Progenitor cell of endocrine pancreas (in vitro differentiated cells): ENCODE measurements around the gene TMEM120B. TPM values are rescaled to one million over a fixed set of nuclear protein-coding genes. Genes with fewer than 3 reads are reported as not detected.

Source experiments
- DNase-seq: peaks from one replicate; pipeline ENCODE4 v3.0.0; 2021; ENCODE audit warnings: low spot score; ENCODE audit not compliant: unreplicated experiment
- H3K27ac Mint-ChIP-seq: 2 replicates; pipeline ENCODE4 v1.8.0; 2021; ENCODE audit warnings: mild to moderate bottlenecking, moderate library complexity, mixed read lengths
- H3K27me3 Mint-ChIP-seq: 2 replicates; pipeline ENCODE4 v1.8.0; 2021; ENCODE audit warnings: mixed read lengths
- H3K36me3 Mint-ChIP-seq: 2 replicates; pipeline ENCODE4 v1.8.0; 2022; ENCODE audit warnings: mixed read lengths; ENCODE audit not compliant: insufficient read depth
- H3K4me1 Mint-ChIP-seq: 2 replicates; pipeline ENCODE4 v1.8.0; 2021; ENCODE audit warnings: low read depth, mixed read lengths
- H3K4me3 Mint-ChIP-seq: 2 replicates; pipeline ENCODE4 v1.8.0; 2021; ENCODE audit warnings: low read depth, mild to moderate bottlenecking, moderate library complexity, mixed read lengths
- H3K9me3 Mint-ChIP-seq: 2 replicates; pipeline ENCODE4 v1.8.0; 2021; ENCODE audit warnings: low read depth, mixed read lengths
- total RNA-seq: library from RNA; stranded (reverse); gene quantifications from 2 replicates; pipeline ENCODE4 v1.2.1, GENCODE V29; 2021
- TF ChIP-seq, protein P1 (sequence below): fragments of 200-600 bp; sonication (generic); IDR thresholded peaks from one replicate; pipeline ENCODE4 v1.5.0; 2021; ENCODE audit warnings: antibody characterized with exemption, mild to moderate bottlenecking; ENCODE audit not compliant: unreplicated experiment

TMEM120B gene
- total RNA-seq, 1 donor from 2014 or later, result 16.1 TPM

DNA sequence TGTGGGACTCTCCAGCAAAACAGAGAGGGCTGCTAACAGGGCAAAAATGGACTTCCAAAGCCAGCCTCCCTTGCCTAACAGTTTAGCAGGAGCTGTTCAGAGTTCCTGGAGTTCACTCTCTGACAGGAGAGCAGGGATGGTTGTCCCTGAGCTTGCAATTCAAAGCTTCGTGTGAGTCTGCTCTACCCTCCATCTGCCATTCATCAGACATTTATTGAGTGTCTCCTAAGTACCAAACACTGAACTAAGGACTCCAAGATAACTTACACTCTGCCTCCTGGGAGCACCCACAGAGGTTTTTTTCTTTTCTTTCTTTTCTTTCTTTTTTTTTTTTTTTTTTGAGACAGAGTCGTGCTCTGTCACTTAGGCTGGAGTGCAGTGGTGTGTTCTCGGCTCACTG is 52.3 kb downstream of the TMEM120B start:
- Mint-ChIP-seq H3K36me3 (peaks cover 3% of the 10 kb centered on the region), H3K9me3 (no peaks in the 10 kb centered on the region), H3K27ac (no peak overlapping the region), H3K4me3 (no peak overlapping the region), H3K27me3 (no peaks in the 10 kb centered on the region), H3K4me1 (peaks cover 3% of the 10 kb centered on the region)
- TF ChIP-seq, protein P1, sequence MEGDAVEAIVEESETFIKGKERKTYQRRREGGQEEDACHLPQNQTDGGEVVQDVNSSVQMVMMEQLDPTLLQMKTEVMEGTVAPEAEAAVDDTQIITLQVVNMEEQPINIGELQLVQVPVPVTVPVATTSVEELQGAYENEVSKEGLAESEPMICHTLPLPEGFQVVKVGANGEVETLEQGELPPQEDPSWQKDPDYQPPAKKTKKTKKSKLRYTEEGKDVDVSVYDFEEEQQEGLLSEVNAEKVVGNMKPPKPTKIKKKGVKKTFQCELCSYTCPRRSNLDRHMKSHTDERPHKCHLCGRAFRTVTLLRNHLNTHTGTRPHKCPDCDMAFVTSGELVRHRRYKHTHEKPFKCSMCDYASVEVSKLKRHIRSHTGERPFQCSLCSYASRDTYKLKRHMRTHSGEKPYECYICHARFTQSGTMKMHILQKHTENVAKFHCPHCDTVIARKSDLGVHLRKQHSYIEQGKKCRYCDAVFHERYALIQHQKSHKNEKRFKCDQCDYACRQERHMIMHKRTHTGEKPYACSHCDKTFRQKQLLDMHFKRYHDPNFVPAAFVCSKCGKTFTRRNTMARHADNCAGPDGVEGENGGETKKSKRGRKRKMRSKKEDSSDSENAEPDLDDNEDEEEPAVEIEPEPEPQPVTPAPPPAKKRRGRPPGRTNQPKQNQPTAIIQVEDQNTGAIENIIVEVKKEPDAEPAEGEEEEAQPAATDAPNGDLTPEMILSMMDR, result no peak
- no peak for DNase-seq

DNA sequence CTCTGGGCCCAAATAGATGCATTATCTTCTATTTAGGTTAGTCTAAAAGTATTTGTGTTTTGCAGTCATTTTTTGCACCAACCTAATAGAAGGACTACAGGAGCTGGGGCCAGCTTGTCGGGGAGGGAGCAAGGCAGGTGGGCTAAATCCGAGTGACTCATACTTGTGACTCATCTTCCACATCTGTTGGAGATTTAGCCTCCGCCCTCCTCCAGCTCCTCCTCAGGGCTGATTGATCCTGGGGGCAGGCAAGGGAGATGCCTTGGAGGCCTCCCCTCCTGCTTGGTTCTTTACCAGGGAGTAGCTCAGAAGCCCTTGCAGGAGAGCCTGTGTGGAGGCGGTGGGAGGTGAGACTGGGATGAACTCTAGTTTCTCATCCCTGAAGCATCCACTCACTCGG is 53.0 kb downstream of the TMEM120B start:
- Mint-ChIP-seq H3K27me3 (no peaks in the 10 kb centered on the region), H3K4me1 (peaks cover 4% of the 10 kb centered on the region), H3K27ac (no peak overlapping the region), H3K36me3 (peaks cover 3% of the 10 kb centered on the region), H3K4me3 (no peak overlapping the region), H3K9me3 (no peaks in the 10 kb centered on the region)
- no peak for DNase-seq
- TF ChIP-seq, protein P1, result no peak

DNA sequence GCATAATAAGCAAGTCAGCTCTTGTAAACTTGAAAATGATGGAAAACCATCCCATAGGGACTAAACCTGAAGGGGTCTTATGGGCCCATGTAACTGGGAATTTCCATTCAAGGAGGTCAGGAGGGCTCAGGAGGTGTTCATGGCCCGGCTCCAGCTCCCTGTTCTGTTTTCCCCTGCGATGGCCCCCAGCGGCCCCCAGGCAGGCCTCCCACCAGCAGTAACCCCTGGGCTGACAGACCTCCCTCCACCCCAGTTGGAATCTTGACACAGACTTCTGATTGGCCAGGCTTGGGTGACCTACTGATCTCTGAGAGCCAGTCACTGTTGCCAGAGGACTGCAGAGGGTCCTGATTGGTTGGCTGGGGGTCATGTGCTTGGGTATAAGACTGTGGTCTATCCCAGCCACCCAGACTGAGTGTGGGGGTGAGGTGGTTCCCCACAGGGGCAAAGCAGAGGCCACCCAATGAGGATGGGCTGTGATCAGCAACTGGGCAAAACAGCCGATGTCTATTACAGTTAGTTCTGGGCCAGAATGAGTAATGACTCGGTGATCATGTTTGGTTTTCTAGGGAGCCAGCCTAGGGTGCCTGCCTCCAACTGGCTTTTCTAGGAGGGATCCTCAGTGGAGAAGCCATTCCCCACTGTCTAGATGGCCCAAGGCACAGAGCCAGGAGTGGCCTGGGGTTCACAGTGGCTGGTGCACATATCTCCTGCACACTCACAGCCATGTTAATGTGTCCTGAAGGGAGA is 53.9 kb downstream of the TMEM120B start:
- H3K9me3 Mint-ChIP-seq, result no peaks in the 10 kb centered on the region
- TF ChIP-seq, protein P1, result no peak
- H3K36me3 Mint-ChIP-seq, result peaks cover 3% of the 10 kb centered on the region
- H3K4me1 Mint-ChIP-seq, result peaks cover 4% of the 10 kb centered on the region
- no peak overlapping the region for H3K4me3 Mint-ChIP-seq
- H3K27ac Mint-ChIP-seq, result no peak overlapping the region
- no peak for DNase-seq
- H3K27me3 Mint-ChIP-seq, result no peaks in the 10 kb centered on the region

DNA sequence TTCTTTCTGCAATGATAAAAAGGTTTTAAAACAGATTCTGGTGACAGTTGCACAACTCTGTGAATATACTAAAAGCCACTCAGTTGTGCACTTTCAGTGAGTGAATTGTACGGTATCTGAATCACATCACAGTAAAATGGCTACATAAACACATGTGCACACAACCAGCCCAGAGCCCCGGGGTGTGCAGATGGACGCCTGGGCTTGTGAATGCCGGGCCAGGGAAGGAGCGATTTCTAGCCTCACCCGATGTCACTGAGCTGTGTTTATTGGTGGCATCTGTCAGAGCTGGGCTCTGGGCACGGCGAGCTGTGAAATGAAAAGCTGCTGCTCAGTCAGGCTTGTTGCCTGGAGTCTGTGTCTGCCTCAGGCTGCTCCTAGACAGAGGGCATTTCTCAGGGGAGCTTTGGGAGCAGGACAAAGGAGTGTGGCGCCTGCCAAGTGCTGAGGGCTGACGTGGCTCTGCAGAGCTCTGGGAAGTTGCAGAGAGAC is 55.0 kb downstream of the TMEM120B start:
- Mint-ChIP-seq H3K36me3 (no peaks in the 10 kb centered on the region), H3K4me1 (peaks cover 1% of the 10 kb centered on the region), H3K4me3 (no peak overlapping the region), H3K27me3 (no peaks in the 10 kb centered on the region), H3K27ac (no peak overlapping the region), H3K9me3 (no peaks in the 10 kb centered on the region)
- TF ChIP-seq, protein P1, result no peak
- no peak for DNase-seq

DNA sequence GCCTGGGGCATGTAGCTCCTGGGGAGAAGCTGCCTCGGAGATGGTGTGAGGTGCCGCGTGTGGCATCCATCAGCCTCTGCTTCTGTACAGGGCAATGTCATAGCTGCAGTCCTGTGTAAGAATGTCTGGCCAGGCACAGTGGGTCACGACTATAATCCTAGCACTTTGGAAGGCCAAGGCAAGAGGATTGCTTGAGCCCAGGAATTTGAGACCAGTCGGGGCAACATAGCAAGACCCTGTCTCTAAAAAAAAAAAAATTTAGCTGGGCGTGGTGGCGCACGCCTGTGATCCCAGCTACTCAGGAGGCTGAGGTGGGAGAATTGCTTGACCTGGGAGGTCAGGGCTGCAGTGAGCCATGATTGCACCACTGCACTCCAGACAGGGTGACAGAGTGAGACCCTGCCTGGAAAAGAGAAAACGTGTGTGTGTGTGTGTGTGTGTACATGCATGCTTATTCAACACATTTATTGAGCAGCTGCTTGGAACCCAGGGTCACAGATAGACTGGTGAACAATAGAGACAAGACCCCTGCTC is 56.8 kb downstream of the TMEM120B start:
- no peaks in the 10 kb centered on the region for H3K36me3 Mint-ChIP-seq
- H3K4me3 Mint-ChIP-seq, result no peak overlapping the region
- H3K4me1 Mint-ChIP-seq, result peaks cover 3% of the 10 kb centered on the region
- H3K27ac Mint-ChIP-seq, result no peak overlapping the region
- no peaks in the 10 kb centered on the region for H3K27me3 Mint-ChIP-seq
- H3K9me3 Mint-ChIP-seq, result no peaks in the 10 kb centered on the region
- DNase-seq, result no peak
- TF ChIP-seq, protein P1, result no peak
